GM23338 (cell line): ENCODE results near the gene GPATCH8.

Experiments
- CREB1 ChIP-seq: fragments of 250-450 bp; sonication (Bioruptor Pico); IDR thresholded peaks from 2 replicates; pipeline ENCODE4 v1.5.0; 2020; ENCODE audit warnings: low read depth, mild to moderate bottlenecking, moderate library complexity
- ETS1 ChIP-seq: IDR thresholded peaks from 2 replicates; pipeline ENCODE4 v1.6.1; 2016; ENCODE audit warnings: antibody characterized with exemption
- EZH2 ChIP-seq: fragments of 200-600 bp; sonication (generic); IDR thresholded peaks from one replicate; pipeline ENCODE4 v1.8.0; 2017; ENCODE audit warnings: antibody characterized with exemption, mild to moderate bottlenecking, low read depth; ENCODE audit not compliant: unreplicated experiment
- EZH2phosphoT487 ChIP-seq: fragments of 200-600 bp; sonication (generic); IDR thresholded peaks from one replicate; pipeline ENCODE4 v1.8.1; 2018; ENCODE audit warnings: antibody characterized with exemption; ENCODE audit not compliant: unreplicated experiment
- JUNB ChIP-seq: IDR thresholded peaks from one replicate; pipeline ENCODE4 v1.6.1; 2016; ENCODE audit warnings: antibody characterized with exemption; ENCODE audit not compliant: unreplicated experiment
- NANOG ChIP-seq: IDR thresholded peaks from 2 replicates; pipeline ENCODE4 v1.6.1; 2016; ENCODE audit warnings: antibody characterized with exemption, borderline replicate concordance
- POLR2AphosphoS5 ChIP-seq: IDR thresholded peaks from 2 replicates; pipeline ENCODE4 v1.6.1; 2016; ENCODE audit warnings: antibody characterized with exemption, low read depth
- STAT1 ChIP-seq: IDR thresholded peaks from one replicate; pipeline ENCODE4 v1.6.1; 2016; ENCODE audit warnings: antibody characterized with exemption; ENCODE audit not compliant: unreplicated experiment
- ZNF114 ChIP-seq: fragments of 250-450 bp; sonication (Bioruptor Pico); IDR thresholded peaks from 2 replicates; pipeline ENCODE4 v1.5.0; 2020; ENCODE audit warnings: mild to moderate bottlenecking, moderate library complexity
- ZNF331 ChIP-seq: fragments of 250-450 bp; sonication (Bioruptor Pico); IDR thresholded peaks from 2 replicates; pipeline ENCODE4 v1.5.0; 2020; ENCODE audit warnings: low read depth, mild to moderate bottlenecking, moderate library complexity
- TF ChIP-seq, protein P1 (sequence below), 2 experiments: fragments of 200-600 bp in 1 of 2; sonication (generic) in 1 of 2; conservative IDR thresholded peaks; 2 replicates each; pipeline versions ENCODE4 v1.5.1 to v1.6.1; 2016 to 2017; ENCODE audit warnings: antibody characterized with exemption in 2 of 2, low read depth in 2 of 2, mild to moderate bottlenecking in 2 of 2, moderate library complexity in 1 of 2
- TF ChIP-seq, protein P2 (sequence below): IDR thresholded peaks from one replicate; pipeline ENCODE4 v1.6.1; 2018; ENCODE audit warnings: antibody characterized with exemption; ENCODE audit not compliant: unreplicated experiment

- TF ChIP-seq, protein P1, sequence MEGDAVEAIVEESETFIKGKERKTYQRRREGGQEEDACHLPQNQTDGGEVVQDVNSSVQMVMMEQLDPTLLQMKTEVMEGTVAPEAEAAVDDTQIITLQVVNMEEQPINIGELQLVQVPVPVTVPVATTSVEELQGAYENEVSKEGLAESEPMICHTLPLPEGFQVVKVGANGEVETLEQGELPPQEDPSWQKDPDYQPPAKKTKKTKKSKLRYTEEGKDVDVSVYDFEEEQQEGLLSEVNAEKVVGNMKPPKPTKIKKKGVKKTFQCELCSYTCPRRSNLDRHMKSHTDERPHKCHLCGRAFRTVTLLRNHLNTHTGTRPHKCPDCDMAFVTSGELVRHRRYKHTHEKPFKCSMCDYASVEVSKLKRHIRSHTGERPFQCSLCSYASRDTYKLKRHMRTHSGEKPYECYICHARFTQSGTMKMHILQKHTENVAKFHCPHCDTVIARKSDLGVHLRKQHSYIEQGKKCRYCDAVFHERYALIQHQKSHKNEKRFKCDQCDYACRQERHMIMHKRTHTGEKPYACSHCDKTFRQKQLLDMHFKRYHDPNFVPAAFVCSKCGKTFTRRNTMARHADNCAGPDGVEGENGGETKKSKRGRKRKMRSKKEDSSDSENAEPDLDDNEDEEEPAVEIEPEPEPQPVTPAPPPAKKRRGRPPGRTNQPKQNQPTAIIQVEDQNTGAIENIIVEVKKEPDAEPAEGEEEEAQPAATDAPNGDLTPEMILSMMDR (conservative IDR thresholded peaks at IDR 0.05; ENCODE audit: low read depth in 2 of 2): no peak
- no peak for TF ChIP-seq EZH2
- TF ChIP-seq ZNF331 (CRISPR knock-in tag): no peak
- TF ChIP-seq POLR2AphosphoS5: no peak
- TF ChIP-seq STAT1: no peak
- TF ChIP-seq EZH2phosphoT487: no peak
- no peak for TF ChIP-seq CREB1
- TF ChIP-seq, protein P2, sequence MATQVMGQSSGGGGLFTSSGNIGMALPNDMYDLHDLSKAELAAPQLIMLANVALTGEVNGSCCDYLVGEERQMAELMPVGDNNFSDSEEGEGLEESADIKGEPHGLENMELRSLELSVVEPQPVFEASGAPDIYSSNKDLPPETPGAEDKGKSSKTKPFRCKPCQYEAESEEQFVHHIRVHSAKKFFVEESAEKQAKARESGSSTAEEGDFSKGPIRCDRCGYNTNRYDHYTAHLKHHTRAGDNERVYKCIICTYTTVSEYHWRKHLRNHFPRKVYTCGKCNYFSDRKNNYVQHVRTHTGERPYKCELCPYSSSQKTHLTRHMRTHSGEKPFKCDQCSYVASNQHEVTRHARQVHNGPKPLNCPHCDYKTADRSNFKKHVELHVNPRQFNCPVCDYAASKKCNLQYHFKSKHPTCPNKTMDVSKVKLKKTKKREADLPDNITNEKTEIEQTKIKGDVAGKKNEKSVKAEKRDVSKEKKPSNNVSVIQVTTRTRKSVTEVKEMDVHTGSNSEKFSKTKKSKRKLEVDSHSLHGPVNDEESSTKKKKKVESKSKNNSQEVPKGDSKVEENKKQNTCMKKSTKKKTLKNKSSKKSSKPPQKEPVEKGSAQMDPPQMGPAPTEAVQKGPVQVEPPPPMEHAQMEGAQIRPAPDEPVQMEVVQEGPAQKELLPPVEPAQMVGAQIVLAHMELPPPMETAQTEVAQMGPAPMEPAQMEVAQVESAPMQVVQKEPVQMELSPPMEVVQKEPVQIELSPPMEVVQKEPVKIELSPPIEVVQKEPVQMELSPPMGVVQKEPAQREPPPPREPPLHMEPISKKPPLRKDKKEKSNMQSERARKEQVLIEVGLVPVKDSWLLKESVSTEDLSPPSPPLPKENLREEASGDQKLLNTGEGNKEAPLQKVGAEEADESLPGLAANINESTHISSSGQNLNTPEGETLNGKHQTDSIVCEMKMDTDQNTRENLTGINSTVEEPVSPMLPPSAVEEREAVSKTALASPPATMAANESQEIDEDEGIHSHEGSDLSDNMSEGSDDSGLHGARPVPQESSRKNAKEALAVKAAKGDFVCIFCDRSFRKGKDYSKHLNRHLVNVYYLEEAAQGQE: no peak
- TF ChIP-seq ETS1: no peak
- TF ChIP-seq JUNB: no peak
- TF ChIP-seq ZNF114 (CRISPR knock-in tag): no peak
- TF ChIP-seq NANOG: no peak
Measured at GRCh38 chr17:44383363-44383762, 119.8 kb downstream of the GPATCH8 start.
